Measurements from ENCODE around the gene RUSC2.
"Not testable (repeated sequence)": the region's sequence is repeated elsewhere in the genome, so short reads cannot be mapped to it uniquely, and the experiment has no call there.

Gene RUSC2

DNA sequence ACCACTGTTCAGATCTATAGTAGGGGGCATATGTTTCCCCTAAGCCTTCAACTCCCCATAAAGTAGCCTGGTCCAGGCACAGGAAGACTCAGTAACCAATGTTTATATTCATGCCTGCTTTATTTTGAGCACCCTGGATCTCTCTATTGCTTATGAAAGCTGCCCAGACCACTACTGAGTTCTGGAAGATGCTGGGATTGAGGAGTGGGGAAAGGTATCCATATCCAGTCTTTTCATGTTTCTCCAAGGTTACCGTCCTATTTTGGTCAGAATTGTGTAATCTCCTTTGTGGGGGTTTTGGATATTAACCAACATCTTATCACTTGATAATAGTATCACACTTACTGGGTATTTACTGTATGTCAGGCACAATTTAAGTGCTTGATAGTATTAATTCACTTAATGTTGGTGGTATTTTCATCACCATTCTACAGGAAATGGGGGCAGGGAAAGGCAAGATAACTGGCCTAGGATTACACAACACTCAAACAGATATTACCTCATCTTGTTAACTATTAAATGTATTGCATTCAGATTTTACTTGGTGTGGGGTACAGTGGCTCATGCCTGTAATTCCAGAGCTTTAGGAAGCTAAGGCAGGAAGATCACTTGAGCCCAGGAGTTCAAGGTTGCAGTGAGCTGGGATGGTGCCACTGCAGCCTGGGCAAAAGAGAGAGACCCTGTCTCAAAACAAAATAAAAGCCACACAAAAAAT, 36.3 kb downstream of the RUSC2 start:
- ATAC-seq, result no peak

DNA sequence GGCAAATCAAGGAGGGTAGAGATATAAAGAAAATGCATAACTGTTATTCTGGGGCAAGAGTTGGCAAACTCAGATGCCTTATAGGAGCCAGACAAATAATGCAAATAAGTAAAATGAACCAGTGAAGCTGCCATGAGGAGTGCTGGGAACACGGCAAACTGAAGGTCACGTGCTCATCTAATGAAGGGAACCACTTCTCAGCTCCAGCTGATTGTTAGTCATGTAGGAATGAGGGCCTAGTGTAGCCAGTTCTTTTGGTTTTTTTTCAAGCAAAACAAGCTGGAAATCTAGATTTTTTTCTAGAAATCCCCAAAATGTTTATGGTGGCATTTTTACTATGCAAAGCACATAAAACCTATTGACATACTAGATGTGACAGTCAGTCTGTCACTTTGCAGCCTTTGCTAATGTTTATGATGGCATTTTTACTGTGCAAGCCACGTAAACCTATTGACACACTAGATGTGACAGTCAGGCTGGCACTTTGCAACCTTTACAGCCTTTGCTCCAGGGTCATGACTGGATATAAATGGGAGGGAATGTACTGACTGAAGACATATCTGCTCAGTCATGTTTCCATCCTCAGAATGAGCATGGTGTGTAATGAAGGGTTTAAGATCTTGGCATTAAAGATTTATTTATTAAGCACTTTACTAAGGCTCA, 39.4 kb downstream of the RUSC2 start:
- no peak for ATAC-seq

DNA sequence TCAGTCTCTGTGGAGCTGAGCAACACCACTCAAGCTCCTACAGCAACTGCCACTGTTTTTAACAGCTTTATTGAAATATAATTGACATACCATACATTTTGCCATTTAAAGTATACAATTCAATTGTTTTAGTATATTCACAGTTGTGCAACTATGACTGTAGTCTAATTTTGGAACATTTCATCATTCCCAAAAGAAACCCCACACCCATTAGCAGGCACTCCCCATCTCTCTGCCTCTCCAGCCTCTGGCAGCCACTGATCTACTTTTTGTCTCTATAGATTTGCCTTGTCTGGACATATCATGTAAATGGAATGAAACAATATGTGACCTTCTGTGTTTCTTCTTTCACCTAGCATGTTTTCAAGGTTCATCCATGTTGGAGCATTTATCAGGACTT, 43.5 kb downstream of the RUSC2 start:
- no peak for ATAC-seq

DNA sequence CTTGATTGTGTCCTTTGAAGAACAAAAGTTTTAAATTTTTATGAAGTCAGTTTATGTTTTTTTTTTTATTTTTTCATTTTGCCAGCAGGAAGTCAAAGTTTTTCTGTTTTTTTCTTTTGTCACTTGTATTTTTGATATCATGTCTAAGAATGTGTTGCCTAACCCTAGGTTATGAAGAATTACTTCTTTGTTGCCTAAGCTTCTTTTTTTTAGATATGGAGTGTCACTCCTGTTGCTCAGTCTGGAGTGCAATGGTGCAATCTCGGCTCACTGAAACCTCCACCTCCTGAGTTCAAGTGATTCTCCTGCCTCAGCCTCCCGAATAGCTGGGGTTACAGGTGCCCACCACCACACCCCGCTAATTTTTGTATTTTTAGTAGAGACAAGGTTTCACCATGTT, 45.0 kb downstream of the RUSC2 start:
- ATAC-seq, result not testable (repeated sequence)

DNA sequence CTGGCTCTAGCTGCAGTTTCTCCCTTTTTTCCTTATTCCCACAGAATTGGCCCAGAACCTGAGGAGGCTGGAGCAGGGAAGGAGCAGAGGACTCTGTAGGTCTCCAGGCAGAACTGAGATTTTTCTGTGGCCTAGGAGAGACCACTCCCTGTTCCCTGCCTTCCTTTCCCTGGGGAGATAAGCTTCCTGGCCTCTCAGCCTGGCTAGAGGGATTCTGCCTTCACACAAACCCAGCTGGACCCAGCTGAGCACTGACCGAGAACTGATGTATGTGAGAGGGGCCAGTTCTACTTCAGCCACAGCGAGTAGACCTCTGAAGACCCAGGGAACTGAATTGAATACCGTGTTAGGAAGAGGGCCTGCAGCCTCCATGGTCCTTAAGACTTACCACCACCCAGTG, 48.0 kb downstream of the RUSC2 start:
- no peak for ATAC-seq

DNA sequence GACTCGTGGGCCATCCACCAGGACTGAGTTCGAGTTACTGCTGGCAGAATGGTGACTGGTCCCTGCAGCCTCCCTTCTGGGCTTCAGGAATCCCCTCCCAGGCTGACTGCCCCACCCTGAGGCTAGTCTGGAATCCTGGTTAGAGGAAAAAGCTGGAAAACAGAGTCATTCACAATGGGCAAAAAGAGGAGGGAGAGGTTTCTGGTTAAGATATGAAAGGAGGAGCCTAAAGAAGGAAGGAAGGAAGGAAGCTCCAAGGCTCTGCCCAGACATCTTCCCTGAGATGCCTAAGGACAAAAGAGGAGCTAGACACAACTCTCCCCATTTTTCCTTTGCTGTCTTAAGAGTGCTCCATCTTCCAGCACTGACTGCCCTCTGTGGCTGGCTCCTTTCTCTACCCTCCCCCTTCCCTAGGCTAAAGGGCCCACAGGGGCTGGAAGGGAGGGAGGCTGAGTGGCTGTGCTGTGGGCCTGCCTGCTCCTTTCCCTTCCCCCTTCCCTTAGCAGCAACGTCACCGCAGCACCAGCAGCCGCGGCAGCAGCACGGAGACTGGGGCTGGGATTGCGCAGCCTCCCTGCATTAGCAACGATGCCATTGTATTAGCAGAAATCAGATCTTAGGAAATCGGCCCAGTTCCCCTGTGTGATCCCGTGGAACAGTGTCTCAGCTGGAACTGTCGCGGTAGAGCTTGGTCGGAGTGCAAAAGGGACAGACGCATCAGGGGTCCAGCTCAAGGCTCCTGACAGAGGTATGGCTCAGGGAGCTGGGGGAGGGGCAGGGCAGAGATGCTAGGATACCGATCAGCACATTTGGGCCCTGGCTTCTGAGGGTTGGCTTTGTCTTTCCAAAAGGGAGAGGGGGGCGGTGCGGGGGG, 48.7 kb downstream of the RUSC2 start:
- ATAC-seq, result no peak

Measured in activated CD4-positive, CD25-positive, alpha-beta regulatory T cell treated with anti-CD3 and anti-CD28 coated beads, Interleukin-2, amount 50 U/mL, for 24 hours (primary cell).